ENCODE data around the gene EIF4B.
A peak's percentile ranks its signal among the peaks of the same experiment; 100 is the strongest.

Gene EIF4B

DNA sequence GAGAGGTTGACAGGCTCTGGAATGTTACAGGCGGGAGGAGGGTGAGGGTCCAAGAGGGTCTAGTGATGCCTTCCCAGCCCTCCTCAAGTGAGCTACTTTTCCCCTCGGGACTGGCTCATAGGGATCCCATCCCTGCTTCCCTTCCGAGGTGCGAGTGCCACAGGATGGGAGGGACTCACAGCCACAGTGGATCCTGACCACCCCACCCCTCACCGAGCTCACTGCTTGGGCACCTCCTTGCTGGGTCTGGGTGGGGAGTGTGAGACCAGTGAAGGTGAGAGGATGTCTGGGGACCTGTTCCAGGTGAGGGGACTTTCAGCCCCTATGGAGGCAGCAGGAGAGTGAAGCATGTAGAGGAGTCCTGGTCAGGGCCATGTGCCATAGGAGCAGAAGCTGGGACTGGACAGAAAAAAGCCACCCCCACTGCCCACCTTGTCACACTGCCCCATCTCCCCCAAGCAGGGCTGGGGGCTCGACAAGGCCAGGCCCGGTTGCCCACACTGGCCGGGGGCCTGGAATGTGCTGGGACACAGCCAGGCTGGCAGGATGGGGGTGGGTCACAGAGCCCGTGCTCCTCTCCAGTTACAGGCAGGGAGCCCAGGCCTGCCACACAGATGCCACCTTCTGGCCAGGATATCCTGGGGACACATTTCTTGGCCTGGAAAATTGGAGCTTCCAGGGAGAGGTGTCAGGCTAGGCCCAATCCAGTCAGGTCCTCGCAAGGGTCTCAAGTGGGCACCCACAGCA, 42.0 kb downstream of the EIF4B start:
- no peak for DNase-seq (ENCODE audit: extremely low read depth, low read depth)

DNA sequence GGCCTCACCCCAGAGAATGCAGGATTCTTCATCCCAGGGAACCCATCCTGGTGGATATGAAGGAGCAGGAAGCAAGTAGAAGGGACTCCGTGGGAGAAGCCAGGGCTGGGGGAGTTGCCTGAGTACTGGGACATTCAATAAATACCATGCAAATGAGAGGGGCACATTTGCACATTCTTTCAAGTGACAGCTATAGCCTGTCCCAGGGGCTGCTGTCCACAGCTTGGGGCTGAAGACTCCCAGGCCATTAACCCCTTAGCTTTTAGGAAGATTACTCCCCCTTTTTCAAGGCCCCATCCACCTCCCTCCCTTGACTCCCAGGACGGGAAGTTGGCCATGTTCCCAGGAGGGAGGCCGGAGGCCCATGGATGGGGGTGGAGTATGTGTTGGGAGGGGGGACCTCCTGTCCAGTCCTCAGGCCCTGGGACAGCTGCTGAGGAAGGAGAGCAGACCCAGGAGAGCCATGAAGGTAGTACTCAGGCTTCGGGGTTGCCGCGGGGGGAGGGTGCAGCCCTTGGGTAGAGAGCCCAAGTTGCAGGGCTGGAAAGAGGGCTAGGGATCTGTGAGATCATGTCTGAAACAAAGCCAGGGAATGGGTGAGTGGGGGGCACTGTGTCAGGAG, 42.6 kb downstream of the EIF4B start:
- no peak for DNase-seq (ENCODE audit: extremely low read depth, low read depth)

More for the DNA sequence above, 42.0 kb downstream of the EIF4B start:
- TF ChIP-seq, protein P1, sequence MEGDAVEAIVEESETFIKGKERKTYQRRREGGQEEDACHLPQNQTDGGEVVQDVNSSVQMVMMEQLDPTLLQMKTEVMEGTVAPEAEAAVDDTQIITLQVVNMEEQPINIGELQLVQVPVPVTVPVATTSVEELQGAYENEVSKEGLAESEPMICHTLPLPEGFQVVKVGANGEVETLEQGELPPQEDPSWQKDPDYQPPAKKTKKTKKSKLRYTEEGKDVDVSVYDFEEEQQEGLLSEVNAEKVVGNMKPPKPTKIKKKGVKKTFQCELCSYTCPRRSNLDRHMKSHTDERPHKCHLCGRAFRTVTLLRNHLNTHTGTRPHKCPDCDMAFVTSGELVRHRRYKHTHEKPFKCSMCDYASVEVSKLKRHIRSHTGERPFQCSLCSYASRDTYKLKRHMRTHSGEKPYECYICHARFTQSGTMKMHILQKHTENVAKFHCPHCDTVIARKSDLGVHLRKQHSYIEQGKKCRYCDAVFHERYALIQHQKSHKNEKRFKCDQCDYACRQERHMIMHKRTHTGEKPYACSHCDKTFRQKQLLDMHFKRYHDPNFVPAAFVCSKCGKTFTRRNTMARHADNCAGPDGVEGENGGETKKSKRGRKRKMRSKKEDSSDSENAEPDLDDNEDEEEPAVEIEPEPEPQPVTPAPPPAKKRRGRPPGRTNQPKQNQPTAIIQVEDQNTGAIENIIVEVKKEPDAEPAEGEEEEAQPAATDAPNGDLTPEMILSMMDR (IDR thresholded peaks at IDR 0.05; ENCODE audit: low read depth, low read length) = no peak; the same call in 1 of the 2 replicates

DNA sequence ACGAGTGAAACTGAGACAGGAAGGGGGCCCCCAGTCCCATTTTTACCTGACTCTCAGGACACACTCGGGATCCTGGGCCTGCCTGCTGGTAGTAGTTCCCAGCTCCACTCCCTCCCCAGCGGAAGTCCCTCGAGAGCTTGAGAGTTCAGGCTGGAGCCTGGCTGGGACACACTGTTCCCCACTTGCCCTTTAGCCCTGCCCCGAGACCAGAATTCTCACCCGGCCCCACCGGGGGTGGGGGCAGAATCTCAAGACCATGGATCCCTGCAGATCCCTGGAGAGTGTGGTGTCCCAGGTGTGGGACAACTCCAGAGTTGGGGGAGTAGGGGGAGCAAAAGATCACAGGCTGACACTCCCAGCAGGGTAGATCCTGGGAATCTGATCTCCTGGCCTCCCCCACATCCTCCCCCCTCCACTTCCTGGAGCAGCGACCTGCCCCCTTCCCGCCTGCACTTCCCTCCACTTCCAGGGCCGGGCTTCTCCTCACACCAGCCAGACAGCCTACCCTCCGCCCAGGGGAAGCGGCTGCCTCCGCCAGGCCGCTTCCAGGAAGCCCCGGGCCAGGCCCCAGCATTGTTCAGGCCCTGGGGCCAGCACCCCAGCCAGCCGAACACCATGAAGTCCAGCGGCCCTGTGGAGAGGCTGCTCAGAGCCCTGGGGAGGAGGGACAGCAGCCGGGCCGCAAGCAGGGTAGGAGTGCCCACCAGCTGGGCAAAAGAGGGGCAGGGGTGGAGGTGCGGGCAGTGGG, 43.5 kb downstream of the EIF4B start, which contains the start of gene TNS2:
TNS2 (plus strand) TSS at position 495 of the 748 bp plus-strand sequence; CDS start at position 616, 121 bp downstream.
- no peak for DNase-seq (ENCODE audit: extremely low read depth, low read depth)
- TF ChIP-seq, protein P1 (IDR thresholded peaks at IDR 0.05; ENCODE audit: low read depth, low read length) = no peak

More for the DNA sequence above, 42.6 kb downstream of the EIF4B start:
- TF ChIP-seq, protein P1 (IDR thresholded peaks at IDR 0.05; ENCODE audit: low read depth, low read length) = no peak

DNA sequence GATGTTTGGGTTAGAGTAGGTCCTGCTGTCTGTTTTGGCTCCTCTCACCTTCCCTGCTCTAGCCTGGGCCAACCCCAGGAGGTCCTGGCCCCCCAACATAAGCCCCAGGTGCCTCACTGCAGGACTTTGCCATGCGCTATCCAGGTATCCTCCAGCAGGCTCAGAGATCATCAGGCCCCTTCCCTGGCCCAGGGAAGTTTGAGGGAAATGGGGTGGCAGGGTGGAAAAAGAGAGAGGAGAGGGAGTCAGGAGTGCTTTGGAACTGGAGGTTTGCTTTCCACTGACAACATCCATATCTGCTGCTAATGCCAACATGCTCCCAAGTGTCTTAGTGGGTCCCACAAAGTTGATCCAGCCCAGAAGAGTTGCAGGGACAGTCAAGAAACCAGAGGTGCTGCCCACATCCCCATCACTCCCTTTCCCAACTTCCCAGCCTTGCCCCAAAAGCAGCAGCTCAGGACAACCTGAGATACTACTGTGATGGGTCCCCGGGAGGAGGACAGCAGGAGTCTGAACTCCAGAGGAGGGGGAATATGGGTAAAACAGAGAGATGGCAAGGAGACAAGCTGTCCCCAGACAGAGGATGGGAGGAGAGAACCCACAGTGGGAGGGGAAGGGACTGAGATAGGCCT, 44.3 kb downstream of the EIF4B start:
- no peak for DNase-seq (ENCODE audit: extremely low read depth, low read depth)
- TF ChIP-seq, protein P1 (IDR thresholded peaks at IDR 0.05; ENCODE audit: low read depth, low read length) = no peak

DNA sequence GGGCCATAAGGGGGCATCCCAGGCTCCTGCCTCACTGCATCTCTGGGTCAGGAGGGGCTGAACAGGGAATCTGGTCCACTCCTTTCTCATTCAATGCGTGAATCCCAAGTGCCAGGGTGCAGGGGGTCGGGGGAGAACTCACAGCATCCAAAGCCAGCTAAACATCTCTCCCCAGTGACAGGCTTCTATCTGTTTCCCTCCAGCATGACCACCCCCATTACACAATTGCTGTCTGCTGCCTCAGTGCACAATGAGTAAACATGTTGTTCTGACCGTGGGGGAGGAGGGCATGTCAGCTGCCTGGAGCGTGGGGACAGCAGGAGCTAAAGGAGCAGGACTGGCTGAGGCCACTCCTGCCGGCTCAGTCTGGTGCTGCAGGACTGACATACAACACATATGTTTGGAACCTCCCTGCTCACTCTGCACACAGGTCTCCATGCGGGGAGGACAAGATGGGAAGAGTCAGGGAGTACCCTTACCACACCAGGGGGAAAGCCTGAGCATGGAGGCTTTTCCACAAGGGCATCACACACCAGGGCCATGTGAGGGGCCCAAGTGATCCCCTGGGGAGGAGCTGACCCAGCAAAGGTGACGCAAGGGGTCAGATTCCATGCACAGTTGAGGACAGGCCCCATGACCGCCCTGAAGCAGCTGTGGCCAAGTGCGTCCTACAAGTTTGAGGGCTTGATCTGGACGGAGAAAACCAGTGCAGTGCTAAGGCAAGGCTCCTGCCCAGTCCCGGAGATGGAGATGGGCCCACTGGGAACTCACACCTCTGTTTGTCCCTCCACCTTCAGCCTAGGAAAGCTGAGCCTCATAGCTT, 45.0 kb downstream of the EIF4B start:
- TF ChIP-seq, protein P1 (IDR thresholded peaks at IDR 0.05; ENCODE audit: low read depth, low read length) = peak; percentile 4
- DNase-seq (ENCODE audit: extremely low read depth, low read depth) = no peak

DNA sequence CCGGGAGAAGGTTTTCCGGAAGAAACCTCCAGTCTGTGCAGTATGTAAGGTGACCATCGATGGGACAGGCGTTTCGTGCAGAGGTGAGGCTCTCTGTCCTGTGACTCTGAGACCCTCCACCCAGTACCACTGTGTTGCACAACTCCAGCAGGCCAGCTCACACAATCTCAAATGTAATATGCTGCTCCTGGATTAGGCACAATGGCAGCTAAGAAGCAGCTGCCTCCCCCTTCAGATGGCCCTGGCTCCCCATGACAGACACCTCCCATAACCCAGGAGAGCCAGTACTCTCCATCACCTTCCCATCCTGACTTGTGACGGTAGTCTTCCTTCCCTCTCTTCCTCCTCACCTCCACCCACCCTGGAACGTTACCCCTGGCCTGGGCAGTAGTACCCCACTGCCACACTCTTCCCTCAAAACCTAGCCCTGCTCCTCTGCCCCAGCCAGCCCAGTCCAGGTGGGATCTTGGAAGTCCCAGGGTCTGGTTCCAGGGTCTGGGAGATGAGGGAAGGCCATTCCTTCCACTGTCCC, 45.7 kb downstream of the EIF4B start:
- no peak for DNase-seq (ENCODE audit: extremely low read depth, low read depth)
- TF ChIP-seq, protein P1 (IDR thresholded peaks at IDR 0.05; ENCODE audit: low read depth, low read length) = no peak
